Astrocyte (in vitro differentiated cells and primary cell): ENCODE results near the gene SLBP. TPM values are rescaled to one million over a fixed set of nuclear protein-coding genes. Genes with fewer than 3 reads are reported as not detected.

Experiments used
- DNase-seq: peaks from one replicate; pipeline ENCODE4 v3.0.0-alpha.2; 2010; ENCODE audit warnings: low read depth
- FAIRE-seq: peaks from 2 replicates; lab custom pipeline; 2011; peaks lifted over from hg19 to GRCh38; lab: Jason Lieb, UNC
- H2AFZ ChIP-seq: 2 replicates; pipeline ENCODE4 v1.6.0; 2012; ENCODE audit warnings: low read depth, low read length, inconsistent platforms
- H3K27ac ChIP-seq: 2 replicates; pipeline ENCODE4 v1.5.1; 2011; ENCODE audit warnings: low read depth, low read length, inconsistent platforms
- H3K27me3 ChIP-seq: 2 replicates; pipeline ENCODE4 v1.6.0; 2011; ENCODE audit warnings: low read length, inconsistent platforms; ENCODE audit not compliant: insufficient read depth
- H3K36me3 ChIP-seq: 2 replicates; pipeline ENCODE4 v1.5.1; 2011; ENCODE audit warnings: low read length, inconsistent platforms; ENCODE audit not compliant: insufficient read depth
- H3K4me1 ChIP-seq: 2 replicates; pipeline ENCODE4 v1.5.1; 2011; ENCODE audit warnings: low read length, inconsistent platforms; ENCODE audit not compliant: insufficient read depth
- H3K4me2 ChIP-seq: 2 replicates; pipeline ENCODE4 v1.6.0; 2012; ENCODE audit warnings: low read length, inconsistent platforms
- H3K4me3 ChIP-seq: 2 replicates; pipeline ENCODE4 v1.5.1; 2011; ENCODE audit warnings: low read depth, mild to moderate bottlenecking, low read length, inconsistent platforms; ENCODE audit not compliant: insufficient read depth
- H3K79me2 ChIP-seq: 2 replicates; pipeline ENCODE4 v1.6.0; 2012; ENCODE audit warnings: mild to moderate bottlenecking, low read length, inconsistent platforms; ENCODE audit not compliant: insufficient read depth
- H3K9ac ChIP-seq: 2 replicates; pipeline ENCODE4 v1.6.0; 2012; ENCODE audit warnings: mild to moderate bottlenecking, low read length, inconsistent platforms
- H3K9me3 ChIP-seq: 2 replicates; pipeline ENCODE4 v1.5.1; 2012; ENCODE audit warnings: low read depth, mild to moderate bottlenecking, low read length, inconsistent platforms; ENCODE audit not compliant: insufficient read depth
- H4K20me1 ChIP-seq: 2 replicates; pipeline ENCODE4 v1.6.0; 2012; ENCODE audit warnings: low read length, inconsistent platforms; ENCODE audit not compliant: insufficient read depth
- H3K27ac Mint-ChIP-seq: one replicate; pipeline ENCODE4 v1.8.0; 2021; ENCODE audit warnings: mild to moderate bottlenecking, mixed read lengths; ENCODE audit not compliant: unreplicated experiment
- H3K27me3 Mint-ChIP-seq: one replicate; pipeline ENCODE4 v1.8.0; 2021; ENCODE audit warnings: low read depth, mixed read lengths; ENCODE audit not compliant: unreplicated experiment
- H3K36me3 Mint-ChIP-seq: one replicate; pipeline ENCODE4 v1.8.0; 2021; ENCODE audit warnings: low read depth, mixed read lengths; ENCODE audit not compliant: unreplicated experiment
- H3K4me1 Mint-ChIP-seq: one replicate; pipeline ENCODE4 v1.8.0; 2021; ENCODE audit warnings: low read depth, mixed read lengths; ENCODE audit not compliant: unreplicated experiment
- H3K4me3 Mint-ChIP-seq: one replicate; pipeline ENCODE4 v1.8.0; 2021; ENCODE audit warnings: mild to moderate bottlenecking, moderate library complexity, mixed read lengths; ENCODE audit not compliant: unreplicated experiment
- H3K9me3 Mint-ChIP-seq: one replicate; pipeline ENCODE4 v1.8.0; 2021; ENCODE audit warnings: mild to moderate bottlenecking, mixed read lengths; ENCODE audit not compliant: unreplicated experiment
- EZH2 ChIP-seq: IDR thresholded peaks from 2 replicates; pipeline ENCODE4 v1.6.1; 2012; ENCODE audit warnings: mild to moderate bottlenecking, low read length, inconsistent platforms; ENCODE audit not compliant: insufficient read depth
- total RNA-seq: library from RNA; stranded (reverse); gene quantifications from 2 replicates; pipeline ENCODE4 v1.2.1, GENCODE V29; 2021
- TF ChIP-seq, protein P1 (sequence below): IDR thresholded peaks from 2 replicates; pipeline ENCODE4 v1.5.1; 2011; ENCODE audit warnings: low read depth, mild to moderate bottlenecking, inconsistent platforms, low read length, moderate library complexity; ENCODE audit not compliant: insufficient read depth

SLBP gene
- total RNA-seq, 1 donor from 2014 or later = 44.5 TPM

DNA sequence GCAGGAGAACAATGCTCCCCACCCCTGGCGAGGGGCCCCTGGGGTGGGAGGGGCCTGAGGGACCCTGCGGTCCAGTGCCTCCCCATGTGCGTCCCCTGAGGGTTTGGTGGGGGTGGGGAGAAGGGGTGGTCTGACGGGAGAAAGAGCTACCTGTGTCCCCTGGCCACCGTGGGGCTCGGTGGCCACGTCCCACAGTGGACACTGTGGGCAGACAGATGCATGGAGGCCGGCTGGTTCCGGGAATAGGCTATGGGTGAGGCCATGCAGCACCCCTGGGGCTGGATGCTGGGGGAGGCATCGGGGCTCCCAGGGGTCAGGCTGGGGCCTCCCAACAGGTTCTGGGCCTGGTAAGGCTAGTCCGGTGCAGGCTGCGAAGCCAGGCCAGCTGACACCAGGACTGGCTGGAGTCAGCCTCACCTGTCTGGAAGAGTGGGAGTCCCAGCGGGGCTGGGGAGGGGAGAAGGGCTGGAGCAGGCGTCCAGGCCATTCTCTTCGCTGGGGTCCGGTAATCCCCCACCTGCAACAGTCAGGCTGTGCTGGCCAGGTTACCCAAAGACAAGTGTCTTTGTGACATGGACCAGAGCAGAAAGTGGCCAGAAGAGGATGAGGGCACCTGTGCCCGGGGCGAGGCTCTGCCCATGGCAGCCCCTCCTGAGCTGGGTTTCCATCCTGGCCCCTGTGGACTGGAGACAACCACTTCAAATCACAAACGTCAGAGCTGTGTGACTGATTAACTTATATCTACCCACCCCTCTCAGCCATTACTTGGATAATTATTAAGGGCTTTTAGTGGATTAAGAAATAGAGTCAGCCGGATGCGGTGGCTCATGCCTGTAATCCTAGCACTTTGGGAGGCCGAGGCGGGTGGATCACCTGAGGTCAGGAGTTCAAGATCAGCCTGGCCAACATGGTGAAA, 26.6 kb downstream of the SLBP start:
- Histone ChIP-seq H3K9me3 (no peaks in the 10 kb centered on the region), H4K20me1 (no peaks in the 10 kb centered on the region), H2AFZ (no peak overlapping the region), H3K4me3 (no peak overlapping the region), H3K27ac (no peak overlapping the region), H3K4me1 (peaks cover 12% of the 10 kb centered on the region), H3K9ac (no peak overlapping the region), H3K79me2 (no peaks in the 10 kb centered on the region), H3K27me3 (no peaks in the 10 kb centered on the region), H3K4me2 (no peak overlapping the region), H3K36me3 (no peaks in the 10 kb centered on the region)
- Mint-ChIP-seq H3K4me3 (no peak overlapping the region), H3K4me1 (no peaks in the 10 kb centered on the region), H3K36me3 (peaks cover 4% of the 10 kb centered on the region), H3K27me3 (no peaks in the 10 kb centered on the region), H3K27ac (no peak overlapping the region), H3K9me3 (no peaks in the 10 kb centered on the region)
- no peak for FAIRE-seq
- no peak for DNase-seq
- no peak for TF ChIP-seq EZH2
- TF ChIP-seq, protein P1, sequence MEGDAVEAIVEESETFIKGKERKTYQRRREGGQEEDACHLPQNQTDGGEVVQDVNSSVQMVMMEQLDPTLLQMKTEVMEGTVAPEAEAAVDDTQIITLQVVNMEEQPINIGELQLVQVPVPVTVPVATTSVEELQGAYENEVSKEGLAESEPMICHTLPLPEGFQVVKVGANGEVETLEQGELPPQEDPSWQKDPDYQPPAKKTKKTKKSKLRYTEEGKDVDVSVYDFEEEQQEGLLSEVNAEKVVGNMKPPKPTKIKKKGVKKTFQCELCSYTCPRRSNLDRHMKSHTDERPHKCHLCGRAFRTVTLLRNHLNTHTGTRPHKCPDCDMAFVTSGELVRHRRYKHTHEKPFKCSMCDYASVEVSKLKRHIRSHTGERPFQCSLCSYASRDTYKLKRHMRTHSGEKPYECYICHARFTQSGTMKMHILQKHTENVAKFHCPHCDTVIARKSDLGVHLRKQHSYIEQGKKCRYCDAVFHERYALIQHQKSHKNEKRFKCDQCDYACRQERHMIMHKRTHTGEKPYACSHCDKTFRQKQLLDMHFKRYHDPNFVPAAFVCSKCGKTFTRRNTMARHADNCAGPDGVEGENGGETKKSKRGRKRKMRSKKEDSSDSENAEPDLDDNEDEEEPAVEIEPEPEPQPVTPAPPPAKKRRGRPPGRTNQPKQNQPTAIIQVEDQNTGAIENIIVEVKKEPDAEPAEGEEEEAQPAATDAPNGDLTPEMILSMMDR = no peak

DNA sequence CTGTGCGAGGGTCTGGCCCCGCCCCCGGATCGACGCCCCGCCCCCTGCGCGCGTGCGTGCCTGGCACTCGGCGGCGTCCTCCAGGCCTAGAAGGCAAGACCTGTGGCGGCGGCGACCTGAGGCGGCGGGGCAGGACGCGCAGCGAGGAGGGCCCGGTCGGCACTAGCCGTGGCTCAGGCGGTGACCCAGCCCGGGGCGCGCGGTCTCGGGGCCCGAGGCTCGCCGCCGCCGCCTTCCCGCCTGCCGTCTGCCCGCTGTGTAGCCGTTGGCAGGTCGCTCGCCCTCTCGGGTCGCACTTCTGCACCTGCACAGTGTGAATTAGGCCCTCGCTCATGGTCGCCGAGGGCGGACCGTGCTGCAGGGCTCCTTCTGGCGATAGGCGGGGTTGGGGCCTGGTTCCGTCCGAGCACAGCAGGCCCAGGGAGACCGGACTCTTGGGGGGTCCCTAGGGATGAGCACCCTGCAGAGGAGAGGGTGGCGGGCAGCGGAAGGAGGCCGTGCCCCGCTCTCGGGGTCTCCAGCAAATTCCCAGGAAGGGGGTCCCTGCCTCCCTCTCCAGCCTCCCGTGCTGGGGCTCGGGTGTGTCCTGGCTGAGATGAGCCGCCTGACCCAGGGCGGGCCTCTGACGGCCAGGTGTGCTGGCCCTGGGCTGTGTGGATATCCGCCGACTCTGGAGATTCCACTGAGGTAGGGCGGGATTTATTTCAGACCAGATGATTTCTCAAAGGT, 27.4 kb downstream of the SLBP start:
- Histone ChIP-seq H2AFZ (peak overlapping the region; percentile 80), H3K27me3 (no peaks in the 10 kb centered on the region), H3K4me2 (peak overlapping the region; percentile 77), H3K4me1 (peaks cover 12% of the 10 kb centered on the region), H3K4me3 (peak overlapping the region; percentile 42), H3K36me3 (no peaks in the 10 kb centered on the region), H3K9me3 (no peaks in the 10 kb centered on the region), H4K20me1 (no peaks in the 10 kb centered on the region), H3K27ac (no peak overlapping the region), H3K79me2 (no peaks in the 10 kb centered on the region), H3K9ac (peak overlapping the region; percentile 58)
- TF ChIP-seq, protein P1 = no peak
- TF ChIP-seq EZH2 = no peak
- no peak overlapping the region for H3K27ac Mint-ChIP-seq
- no peak for DNase-seq
- FAIRE-seq = no peak
- no peaks in the 10 kb centered on the region for H3K4me1 Mint-ChIP-seq
- H3K27me3 Mint-ChIP-seq = no peaks in the 10 kb centered on the region
- no peaks in the 10 kb centered on the region for H3K9me3 Mint-ChIP-seq
- H3K4me3 Mint-ChIP-seq = peak overlapping the region; percentile 73
- peaks cover 2% of the 10 kb centered on the region for H3K36me3 Mint-ChIP-seq
